ENCODE data around the gene GRK6.

GRCh38 chr5:177440990-177441780 lies 14.7 kb downstream of the GRK6 start:
- TF ChIP-seq CTCF (IDR thresholded peaks at IDR 0.05) (no peak), POLR2A (IDR thresholded peaks at IDR 0.05) (no peak), POLR2AphosphoS5 (IDR thresholded peaks at IDR 0.05) (no peak)

All from breast epithelium (tissue), 3 donors.